GM19240 (cell line): ENCODE data around the gene ABCB1.
"Not testable (repeated sequence)": the region's sequence is repeated elsewhere in the genome, so short reads cannot be mapped to it uniquely, and the experiment has no call there.

ENCODE experiments used
- DNase-seq: peaks from one replicate; pipeline ENCODE4 v3.0.0; 2011; ENCODE audit warnings: low spot score; ENCODE audit not compliant: insufficient read length

ABCB1 gene

GRCh38 chr7:87473986-87474385, 126.7 kb downstream of the ABCB1 start:
- no peak for DNase-seq

GRCh38 chr7:87473192-87473591, 127.5 kb downstream of the ABCB1 start:
- no peak for DNase-seq

GRCh38 chr7:87471473-87471872, 129.2 kb downstream of the ABCB1 start:
- DNase-seq = no peak

- DNase-seq = not testable (repeated sequence)
These were observed 131.5 kb downstream of the ABCB1 start for GRCh38 chr7:87469204-87469603.

GRCh38 chr7:87465534-87465880, 135.2 kb downstream of the ABCB1 start:
- not testable (repeated sequence) for DNase-seq

- DNase-seq = not testable (repeated sequence)
These were observed 135.7 kb downstream of the ABCB1 start for GRCh38 chr7:87464830-87465533.

GRCh38 chr7:87463982-87464381, 136.7 kb downstream of the ABCB1 start:
- DNase-seq = no peak

GRCh38 chr7:87460444-87460843, 140.2 kb downstream of the ABCB1 start:
- not testable (repeated sequence) for DNase-seq

GRCh38 chr7:87459941-87460340, 140.7 kb downstream of the ABCB1 start:
- no peak for DNase-seq

GRCh38 chr7:87458148-87458547, 142.5 kb downstream of the ABCB1 start:
- no peak for DNase-seq

GRCh38 chr7:87456247-87456646, 144.4 kb downstream of the ABCB1 start:
- DNase-seq = no peak
